HUES48 (cell line): Measurements from ENCODE around the gene UBA6.
A peak's percentile ranks its signal among the peaks of the same experiment; 100 is the strongest.

Experiments
- H3K27ac ChIP-seq: one replicate; pipeline ENCODE4 v1.7.0; 2013; ENCODE audit warnings: low read depth, low read length, inconsistent platforms
- H3K27me3 ChIP-seq: 2 replicates; pipeline ENCODE4 v1.6.1; 2013; ENCODE audit warnings: mild to moderate bottlenecking, low read length; ENCODE audit not compliant: control insufficient read depth, insufficient read depth
- H3K36me3 ChIP-seq: 2 replicates; pipeline ENCODE4 v1.6.1; 2013; ENCODE audit warnings: low read length; ENCODE audit not compliant: control insufficient read depth, insufficient read depth
- H3K4me1 ChIP-seq: 2 replicates; pipeline ENCODE4 v1.6.1; 2013; ENCODE audit warnings: mild to moderate bottlenecking, low read length; ENCODE audit not compliant: control insufficient read depth, insufficient read depth
- H3K4me3 ChIP-seq: 2 replicates; pipeline ENCODE4 v1.5.1; 2013; ENCODE audit warnings: mild to moderate bottlenecking, low read depth, low read length
- H3K9ac ChIP-seq: 2 replicates; pipeline ENCODE4 v1.6.1; 2013; ENCODE audit warnings: mild to moderate bottlenecking, low read depth, low read length, moderate library complexity
- H3K9me3 ChIP-seq: 2 replicates; pipeline ENCODE4 v1.6.1; 2013; ENCODE audit warnings: low read length; ENCODE audit not compliant: control insufficient read depth, insufficient read depth

Gene UBA6

GRCh38 chr4:67696061-67696460 lies 4.9 kb downstream of the UBA6 start:
- Histone ChIP-seq H3K9me3 (no peaks in the 10 kb centered on the region), H3K27me3 (no peaks in the 10 kb centered on the region), H3K36me3 (peaks cover 44% of the 10 kb centered on the region), H3K4me3 (no peak overlapping the region), H3K27ac (no peak overlapping the region), H3K4me1 (no peaks in the 10 kb centered on the region), H3K9ac (no peak overlapping the region)

GRCh38 chr4:67694662-67695061 lies 6.3 kb downstream of the UBA6 start:
- Histone ChIP-seq H3K4me3 (no peak overlapping the region), H3K4me1 (no peaks in the 10 kb centered on the region), H3K27me3 (no peaks in the 10 kb centered on the region), H3K9ac (no peak overlapping the region), H3K9me3 (no peaks in the 10 kb centered on the region), H3K36me3 (peaks cover 45% of the 10 kb centered on the region), H3K27ac (no peak overlapping the region)

DNA sequence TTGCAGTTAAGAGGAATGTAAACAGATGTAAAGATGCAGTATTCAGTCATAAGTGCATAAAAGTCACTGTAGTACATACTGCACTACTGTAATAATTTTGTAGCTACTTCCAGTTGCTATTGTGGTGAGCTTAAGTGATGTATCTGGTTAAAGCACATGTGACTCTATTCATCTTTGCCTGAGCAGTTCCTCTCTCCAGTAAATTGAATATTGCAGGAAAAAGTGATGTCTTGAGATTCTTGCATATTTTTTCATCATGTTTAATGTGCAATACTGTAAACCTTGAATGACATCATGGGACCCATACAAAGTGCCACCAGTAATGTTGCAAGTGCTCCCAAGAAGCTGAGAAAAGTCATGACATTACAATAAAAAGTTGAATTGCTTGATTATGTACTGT lies 9.6 kb downstream of the UBA6 start:
- H3K27ac ChIP-seq = no peak overlapping the region

DNA sequence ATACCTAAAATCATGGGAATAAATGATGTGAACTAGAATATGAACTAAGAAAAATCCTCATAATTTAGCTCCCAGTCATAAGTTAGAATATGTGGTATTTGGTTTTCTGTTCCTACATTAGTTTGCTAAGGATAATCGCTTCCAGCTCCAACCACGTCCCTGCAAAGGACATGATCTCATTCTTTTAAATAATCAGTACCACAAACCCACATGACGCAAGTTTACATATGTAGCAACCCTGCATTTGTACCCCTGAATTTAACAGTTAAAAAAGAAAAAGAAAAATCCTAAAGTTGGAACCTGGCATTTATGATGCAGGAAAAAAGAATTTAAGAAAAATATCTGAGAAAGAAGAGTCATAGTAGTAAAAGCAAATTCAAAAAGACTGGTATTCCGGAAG lies 13.3 kb downstream of the UBA6 start:
- Histone ChIP-seq H3K27ac (no peak overlapping the region), H3K27me3 (no peaks in the 10 kb centered on the region), H3K9ac (no peak overlapping the region), H3K36me3 (peaks cover 19% of the 10 kb centered on the region), H3K9me3 (no peaks in the 10 kb centered on the region), H3K4me1 (no peaks in the 10 kb centered on the region), H3K4me3 (no peak overlapping the region)

More for the DNA sequence above, 9.6 kb downstream of the UBA6 start:
- Histone ChIP-seq H3K36me3 (peaks cover 41% of the 10 kb centered on the region), H3K27me3 (no peaks in the 10 kb centered on the region), H3K9ac (no peak overlapping the region), H3K9me3 (no peaks in the 10 kb centered on the region), H3K4me3 (no peak overlapping the region), H3K4me1 (no peaks in the 10 kb centered on the region)

DNA sequence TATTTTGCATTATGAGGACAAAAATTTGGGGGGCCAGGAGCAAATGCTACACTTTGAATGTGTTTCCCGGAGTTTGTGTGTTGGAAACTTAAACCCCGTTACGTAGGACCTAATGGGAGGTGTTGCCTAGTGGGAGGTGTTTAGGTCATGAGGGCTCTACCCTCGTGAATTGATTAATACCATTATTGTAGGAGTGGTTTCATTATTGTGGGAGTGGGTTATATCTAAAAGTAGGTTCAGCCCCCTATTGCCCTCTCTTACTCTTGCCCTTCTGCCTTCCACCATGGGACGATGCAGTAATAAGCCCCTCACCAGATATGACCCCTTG lies 15.5 kb downstream of the UBA6 start:
- Histone ChIP-seq H3K4me3 (no peak overlapping the region), H3K27ac (no peak overlapping the region), H3K9me3 (no peaks in the 10 kb centered on the region), H3K9ac (peak overlapping the region; percentile 24; the same call in 1 of the 2 replicates), H3K36me3 (peaks cover 22% of the 10 kb centered on the region), H3K4me1 (no peaks in the 10 kb centered on the region), H3K27me3 (no peaks in the 10 kb centered on the region)

DNA sequence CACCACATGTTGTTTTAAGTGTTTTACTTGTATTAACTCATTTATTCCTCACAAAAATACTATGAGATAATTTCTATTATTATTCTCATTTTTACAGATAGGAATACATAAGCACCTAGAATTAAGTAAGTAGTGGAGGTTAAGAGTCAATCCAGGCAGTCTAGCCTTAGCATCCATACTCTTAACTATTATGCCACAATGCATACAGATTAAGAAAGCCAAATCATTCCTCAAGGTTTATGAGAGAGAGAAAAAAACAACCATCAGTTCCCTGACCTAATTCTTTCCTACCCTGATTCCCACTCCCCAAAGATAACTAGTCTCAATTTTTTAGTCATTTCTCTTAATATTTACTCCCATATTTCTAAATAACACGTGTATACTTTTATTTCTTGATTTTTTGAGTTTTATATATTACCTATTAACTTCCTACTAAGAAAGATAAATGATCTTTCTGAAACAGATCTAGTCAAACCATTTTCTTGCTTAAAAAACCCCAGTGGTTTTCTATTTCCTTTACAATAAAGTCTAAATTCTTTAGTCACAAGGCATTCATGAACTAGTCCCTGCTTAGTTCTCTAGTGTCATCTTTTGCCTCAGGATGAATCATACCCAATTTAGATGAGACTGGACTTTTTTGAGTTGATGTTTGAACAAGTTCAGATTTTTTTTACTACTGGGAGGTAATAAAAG lies 16.0 kb downstream of the UBA6 start:
- H3K27me3 ChIP-seq = no peaks in the 10 kb centered on the region
- no peaks in the 10 kb centered on the region for H3K4me1 ChIP-seq
- no peak overlapping the region for H3K27ac ChIP-seq
- H3K4me3 ChIP-seq = no peak overlapping the region
- H3K9me3 ChIP-seq = no peaks in the 10 kb centered on the region
- H3K36me3 ChIP-seq = peaks cover 24% of the 10 kb centered on the region
- no peak overlapping the region for H3K9ac ChIP-seq

DNA sequence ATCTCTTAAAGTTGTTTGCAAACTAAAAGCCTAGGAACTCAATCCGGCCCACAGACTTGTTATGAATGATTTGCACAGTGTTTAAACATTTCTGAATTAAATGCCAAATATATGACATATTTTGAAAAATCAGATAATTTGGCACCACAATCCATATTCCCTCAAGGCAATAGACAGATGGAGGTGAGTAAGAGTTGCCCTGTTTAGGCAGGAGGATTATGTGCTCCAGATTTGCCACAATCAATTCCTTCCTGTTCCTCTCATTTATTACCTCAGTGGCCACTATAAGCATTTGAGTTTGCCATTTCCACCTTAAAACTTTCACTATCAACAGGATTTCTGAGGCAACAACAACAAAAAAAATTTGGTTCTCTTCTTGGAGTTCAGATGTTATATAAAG lies 18.7 kb downstream of the UBA6 start:
- H3K4me1 ChIP-seq = no peaks in the 10 kb centered on the region
- no peaks in the 10 kb centered on the region for H3K27me3 ChIP-seq
- peaks cover 48% of the 10 kb centered on the region for H3K36me3 ChIP-seq
- H3K4me3 ChIP-seq = no peak overlapping the region
- no peak overlapping the region for H3K27ac ChIP-seq
- no peak overlapping the region for H3K9ac ChIP-seq
- no peaks in the 10 kb centered on the region for H3K9me3 ChIP-seq

GRCh38 chr4:67680581-67681222 lies 20.3 kb downstream of the UBA6 start:
- H3K4me1 ChIP-seq = no peaks in the 10 kb centered on the region
- no peaks in the 10 kb centered on the region for H3K9me3 ChIP-seq
- H3K27ac ChIP-seq = peak overlapping the region; percentile 12
- H3K36me3 ChIP-seq = peaks cover 55% of the 10 kb centered on the region
- no peak overlapping the region for H3K4me3 ChIP-seq
- no peak overlapping the region for H3K9ac ChIP-seq
- no peaks in the 10 kb centered on the region for H3K27me3 ChIP-seq

GRCh38 chr4:67678612-67679011 lies 22.3 kb downstream of the UBA6 start:
- H3K27me3 ChIP-seq = no peaks in the 10 kb centered on the region
- no peaks in the 10 kb centered on the region for H3K9me3 ChIP-seq
- H3K36me3 ChIP-seq = peaks cover 73% of the 10 kb centered on the region
- no peak overlapping the region for H3K4me3 ChIP-seq
- no peaks in the 10 kb centered on the region for H3K4me1 ChIP-seq
- no peak overlapping the region for H3K27ac ChIP-seq
- H3K9ac ChIP-seq = no peak overlapping the region

DNA sequence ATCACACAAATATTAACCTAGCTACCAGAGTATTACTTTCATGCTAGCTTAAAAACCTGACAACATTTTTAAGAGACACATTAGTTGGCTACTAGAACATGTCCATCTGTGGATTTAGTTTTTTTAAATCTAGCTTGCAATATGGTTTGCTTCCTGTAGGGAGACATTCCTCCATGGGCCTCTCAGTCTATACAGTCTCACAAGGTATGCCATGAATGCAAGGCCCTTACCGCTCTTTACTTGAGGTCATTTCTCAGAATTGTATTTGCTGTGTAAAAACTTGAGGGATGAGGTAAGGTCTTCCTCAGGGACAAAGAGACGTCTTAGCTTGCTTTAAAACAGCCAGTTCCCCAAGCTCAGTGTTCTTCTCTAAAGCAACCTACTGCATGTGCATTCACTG lies 26.9 kb downstream of the UBA6 start:
- Histone ChIP-seq H3K9me3 (no peaks in the 10 kb centered on the region), H3K36me3 (peaks cover 94% of the 10 kb centered on the region), H3K27ac (no peak overlapping the region), H3K27me3 (no peaks in the 10 kb centered on the region), H3K4me1 (no peaks in the 10 kb centered on the region), H3K4me3 (no peak overlapping the region), H3K9ac (no peak overlapping the region)

- Histone ChIP-seq H3K9me3 (no peaks in the 10 kb centered on the region), H3K4me1 (no peaks in the 10 kb centered on the region), H3K27me3 (no peaks in the 10 kb centered on the region), H3K9ac (no peak overlapping the region), H3K27ac (no peak overlapping the region), H3K36me3 (peaks cover 99% of the 10 kb centered on the region), H3K4me3 (no peak overlapping the region)
These were observed 32.6 kb downstream of the UBA6 start for GRCh38 chr4:67668315-67668714.
